ENCODE results near the gene ME2. TPM values are rescaled to one million over a fixed set of nuclear protein-coding genes. Genes with fewer than 3 reads are reported as not detected.

ME2 gene
- total and polyA plus RNA-seq, 2 of the 8 experiments (the other 6 are each of a cell fraction or from before 2014, with no cell fraction given), result 54.7 to 66.9 TPM

GRCh38 chr18:50911006-50911405 is 32.1 kb downstream of the ME2 start:
- no peak overlapping the region for H3K9ac ChIP-seq (replicated peaks in 1 of 4; ENCODE audit: extremely low read depth in 1 of 4, low read depth in 3 of 4, low read length in 3 of 4)
- H4K20me1 ChIP-seq (replicated peaks in 1 of 2; ENCODE audit: control insufficient read depth in 1 of 2, insufficient read depth in 2 of 2, low read length in 2 of 2), result no peaks in the 10 kb centered on the region
- no peak overlapping the region for H3K56ac ChIP-seq (replicated peaks; ENCODE audit: insufficient read length, low read depth, low read length)
- no peak overlapping the region for H3K4ac ChIP-seq (replicated peaks; ENCODE audit: insufficient read length, low read depth, low read length)
- H3K23me2 ChIP-seq (ENCODE audit: low read depth, low read length), result no peaks in the 10 kb centered on the region; the same call in 1 of the 2 replicates
- H2BK20ac ChIP-seq (ENCODE audit: low read length), result no peak overlapping the region
- peaks cover 4 to 10% of the 10 kb centered on the region in 2 experiments; a peak in 2 of 4 replicates for H3K9me3 ChIP-seq (ENCODE audit: insufficient read depth in 2 of 2, low read depth in 1 of 2, low read length in 1 of 2)
- H2BK15ac ChIP-seq (ENCODE audit: low read length), result no peak overlapping the region
- no peak overlapping the region for H3K23ac ChIP-seq (ENCODE audit: insufficient read length)
- no peak overlapping the region for H4K5ac ChIP-seq (ENCODE audit: insufficient read length, low read depth, low read length)
- H3K79me1 ChIP-seq (ENCODE audit: low read depth, low read length), result peaks cover 4% of the 10 kb centered on the region; the same call in 1 of the 2 replicates
- POLR2A ChIA-PET (ENCODE audit: partially characterized antibody), result no interaction called here
- CTCF ChIA-PET (ENCODE audit: partially characterized antibody), result interaction anchor here (0.9 to 2.4 kb wide), 4 partner anchors 8 to 140 kb away, joined by 3 to 8 read pairs (median 3); partner anchors contain the start of gene MRO
- H3K79me2 ChIP-seq (ENCODE audit: control insufficient read depth in 1 of 2, insufficient read depth in 2 of 2, low read length in 2 of 2), result no peaks in the 10 kb centered on the region; a peak in 1 of 4 replicates
- no peak overlapping the region for H3K14ac ChIP-seq (ENCODE audit: insufficient read length)
- H2AK5ac ChIP-seq (ENCODE audit: low read depth, low read length), result no peak overlapping the region
- H3K18ac ChIP-seq (ENCODE audit: extremely low read depth, low read length), result no peak overlapping the region
- DNase-seq (ENCODE audit: low read depth in 1 of 2, low spot score in 2 of 2) (no peak), FAIRE-seq (no peak)
- no peak overlapping the region for H4K91ac ChIP-seq (replicated peaks; ENCODE audit: insufficient read length, low read length)
- H3K4me2 ChIP-seq (ENCODE audit: insufficient read depth in 1 of 2, low read depth in 2 of 2, low read length in 2 of 2), result no peak overlapping the region
- H3K4me1 ChIP-seq (replicated peaks in 1 of 4; ENCODE audit: control insufficient read depth in 3 of 4, insufficient read depth in 4 of 4, low read length in 3 of 4), result no peaks in the 10 kb centered on the region
- H3K4me3 ChIP-seq (ENCODE audit: extremely low read depth in 1 of 4, insufficient read depth in 2 of 4, low read depth in 3 of 4, low read length in 4 of 4), result no peak overlapping the region
- H2BK5ac ChIP-seq (ENCODE audit: low read depth, low read length), result no peak overlapping the region
- H4K8ac ChIP-seq (ENCODE audit: extremely low read depth, insufficient read depth, low read length), result no peak overlapping the region
- H3K36me3 ChIP-seq (ENCODE audit: control insufficient read depth in 2 of 4, insufficient read depth in 4 of 4, low read length in 3 of 4), result peaks cover 0 to 30% (median 17%) of the 10 kb centered on the region in 4 experiments; a peak in 6 of 8 replicates
- WGBS, 2 experiments (ENCODE audit: extremely low coverage in 1 of 2, insufficient coverage in 1 of 2, insufficient read length in 1 of 2, insufficient replicate concordance in 2 of 2, low coverage in 1 of 2, low lambda C conversion rate in 2 of 2, missing lambda C conversion rate in 1 of 2), result 92% methylated on average over 1 of the region's 1 CpG; no CpG with 5 or more reads in 1 of the 2 experiments
- H3K27ac ChIP-seq (ENCODE audit: low read depth, low read length), result no peak overlapping the region
- no peak overlapping the region for H2AFZ ChIP-seq (ENCODE audit: low read length)
- H2BK12ac ChIP-seq (ENCODE audit: low read depth, low read length), result no peak overlapping the region
- no peak overlapping the region for H2BK120ac ChIP-seq (replicated peaks; ENCODE audit: low read depth, low read length)
- peaks cover 0 to 1% (median 0%) of the 10 kb centered on the region in 4 experiments; a peak in 1 of 7 replicates for H3K27me3 ChIP-seq (replicated peaks in 1 of 4; ENCODE audit: control insufficient read depth in 3 of 4, extremely low read depth in 1 of 4, insufficient read depth in 3 of 4, low read length in 3 of 4)
- TF ChIP-seq HDAC2 (IDR thresholded peaks at IDR 0.05; ENCODE audit: borderline replicate concordance in 1 of 2, low read depth in 2 of 2, low read length in 2 of 2) (no peak), SRF (IDR thresholded peaks at IDR 0.05; ENCODE audit: low read depth, low read length) (no peak), SP1 (IDR thresholded peaks at IDR 0.05; ENCODE audit: low read depth, low read length) (no peak), PHF8 (conservative IDR thresholded peaks at IDR 0.05; ENCODE audit: low read depth, low read length) (no peak), MAFK (IDR thresholded peaks at IDR 0.05; ENCODE audit: low read depth, low read length) (no peak), YY1 (IDR thresholded peaks at IDR 0.05; ENCODE audit: low read depth, low read length) (no peak), CTBP2 (IDR thresholded peaks at IDR 0.05; ENCODE audit: borderline replicate concordance, insufficient read depth, insufficient read length, low read length) (no peak), SIN3A (conservative IDR thresholded peaks at IDR 0.05 in 1 of 2, IDR thresholded peaks at IDR 0.05 in 1 of 2; ENCODE audit: low read depth in 1 of 2, low read length in 2 of 2) (no peak), TEAD4 (IDR thresholded peaks at IDR 0.05; ENCODE audit: low read depth, low read length) (no peak), ZNF274 (IDR thresholded peaks at IDR 0.05; ENCODE audit: borderline replicate concordance, extremely low read depth, low read length) (no peak), BACH1 (IDR thresholded peaks at IDR 0.05; ENCODE audit: low read length) (no peak), CREB1 (IDR thresholded peaks at IDR 0.05) (no peak), HDAC6 (IDR thresholded peaks at IDR 0.05; ENCODE audit: low read depth, low read length) (no peak), GTF2F1 (IDR thresholded peaks at IDR 0.05; ENCODE audit: borderline replicate concordance, low read depth, low read length) (no peak), EGR1 (IDR thresholded peaks at IDR 0.05; ENCODE audit: borderline replicate concordance, low read depth, low read length) (no peak)

Data from H1 (cell line).